ENCODE measurements around the gene NAV3.
A peak's percentile ranks its signal among the peaks of the same experiment; 100 is the strongest.

The NAV3 gene

DNA sequence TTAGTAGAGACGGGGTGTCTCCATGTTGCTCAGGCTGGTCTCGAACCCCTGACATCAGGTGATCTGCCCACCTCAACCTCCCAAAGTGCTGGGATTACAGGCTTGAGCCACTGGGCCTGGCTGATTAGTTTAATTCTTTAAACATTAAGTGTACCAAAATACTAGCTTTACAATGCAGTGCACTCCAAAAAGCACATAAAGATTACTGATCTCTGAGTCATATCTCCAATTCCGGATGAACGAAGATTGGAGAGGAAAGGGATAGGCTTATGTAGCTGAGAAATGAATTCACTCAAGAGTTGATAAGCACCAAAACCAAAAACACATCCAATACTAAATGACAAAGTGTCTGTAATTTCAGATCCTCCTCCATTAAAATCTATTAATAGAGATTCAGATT lies 15.1 kb downstream of the NAV3 start:
- DNase-seq = no peak

DNA sequence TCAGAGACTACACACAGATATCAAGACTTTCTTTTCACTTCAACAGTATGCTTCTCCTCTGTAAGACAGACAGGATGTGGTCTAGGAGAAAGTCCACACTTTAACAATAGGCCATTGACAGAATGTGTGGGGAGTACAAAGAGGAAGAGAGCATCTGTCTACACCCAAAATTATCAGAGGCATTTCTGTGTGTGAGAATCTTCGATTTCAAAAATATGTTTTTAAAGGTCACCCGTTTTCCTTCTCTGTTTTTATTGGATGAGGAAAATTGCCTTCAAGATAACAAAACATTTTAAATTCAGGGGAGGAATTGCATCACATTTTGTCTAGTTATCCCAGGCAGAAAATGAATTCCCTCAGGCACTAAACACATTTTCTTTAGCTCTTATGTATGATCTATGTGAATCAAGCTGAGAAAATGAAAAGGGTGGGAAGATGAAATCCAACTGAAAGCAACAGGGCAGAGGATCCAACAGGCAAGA lies 16.4 kb downstream of the NAV3 start:
- DNase-seq = no peak

DNA sequence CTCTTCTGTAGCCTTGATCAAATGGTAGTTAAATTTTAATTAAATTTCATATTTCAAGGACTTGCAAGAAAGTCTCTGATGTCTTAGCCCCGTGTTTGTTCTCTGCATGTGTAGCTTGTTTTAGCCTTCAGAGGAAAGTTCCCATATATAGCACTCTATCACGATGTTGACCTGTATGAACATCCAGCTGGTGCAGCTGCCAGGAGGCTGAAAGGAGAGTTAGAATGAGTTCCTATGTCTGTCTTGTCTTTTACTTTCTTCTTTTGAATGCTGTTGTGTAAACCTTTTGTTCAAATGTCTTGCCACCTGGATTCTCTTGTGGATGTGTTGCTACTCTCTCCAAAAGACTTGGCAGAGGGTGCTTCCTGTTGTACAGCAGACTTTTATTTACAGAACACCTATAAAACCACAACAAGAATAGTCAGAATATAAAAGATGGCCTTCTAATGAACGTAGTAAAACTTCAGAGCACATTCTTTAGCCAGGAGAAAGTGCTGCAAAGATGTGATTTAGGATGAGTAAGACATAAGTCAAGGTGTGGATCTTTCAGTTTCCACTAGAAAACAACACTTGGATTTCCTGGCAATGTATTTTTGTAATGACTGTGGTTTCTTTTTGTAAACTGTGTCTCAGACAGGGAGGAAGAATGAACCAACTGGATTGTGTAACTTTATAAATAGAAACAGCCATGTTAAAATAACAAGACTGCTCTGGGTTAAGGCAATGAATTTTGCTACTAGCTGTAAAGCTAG lies 17.2 kb downstream of the NAV3 start:
- no peak for DNase-seq

DNA sequence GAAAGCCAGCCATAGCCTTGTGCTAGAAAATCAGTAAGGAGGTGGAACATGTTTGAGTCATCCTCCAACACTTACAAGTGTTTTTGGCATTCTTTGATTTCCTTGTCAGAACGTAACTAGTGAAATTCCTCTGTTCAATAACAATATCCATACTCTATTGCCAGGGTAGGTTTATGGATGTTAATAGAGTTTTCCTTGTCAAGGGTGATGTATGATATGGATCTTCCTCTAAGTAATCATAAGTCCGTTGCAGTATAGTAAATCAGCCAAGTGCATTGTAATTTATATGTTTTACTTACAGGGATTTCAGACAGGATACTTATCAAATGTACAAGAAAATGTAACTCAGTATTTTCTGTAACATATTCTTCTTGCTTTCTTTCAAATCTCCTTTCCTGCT lies 19.4 kb downstream of the NAV3 start:
- DNase-seq = no peak

DNA sequence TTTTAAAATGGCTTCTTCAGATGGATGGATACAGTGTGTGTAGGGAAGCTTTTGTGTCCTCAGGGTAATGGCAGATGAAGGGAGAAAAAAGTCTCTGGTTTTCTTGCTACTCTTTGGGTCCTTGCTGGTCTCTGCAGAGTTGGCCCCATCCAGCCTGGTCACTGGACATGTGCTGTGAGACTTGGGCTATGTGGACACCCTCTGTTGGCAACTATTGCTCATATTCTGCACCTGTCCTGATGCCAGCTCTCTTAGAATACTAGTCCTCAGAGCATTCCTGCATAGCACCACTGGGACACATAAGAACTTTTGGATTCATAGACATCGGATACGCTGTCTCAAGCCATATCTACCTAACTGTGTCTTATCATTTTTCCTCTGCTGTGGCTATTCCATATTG lies 20.0 kb downstream of the NAV3 start:
- no peak for DNase-seq

DNA sequence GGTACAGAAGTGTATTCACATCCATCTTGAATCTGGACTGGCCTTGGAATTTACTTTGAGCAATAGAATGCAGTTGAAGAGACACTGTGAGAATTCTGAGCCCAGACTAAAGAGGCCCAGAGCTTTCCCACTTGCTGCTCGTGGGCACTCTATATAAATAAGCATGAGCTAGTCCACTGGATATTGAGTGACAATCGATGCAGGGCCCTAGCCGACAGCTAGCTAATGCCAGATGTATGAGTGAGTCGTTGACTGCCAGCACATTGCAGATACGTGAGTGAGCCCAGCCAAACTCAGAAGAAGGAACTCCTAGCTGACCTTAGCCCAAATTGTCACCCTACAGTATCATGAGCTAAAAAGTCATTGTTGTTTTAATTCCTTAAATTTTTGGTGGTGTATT lies 24.9 kb downstream of the NAV3 start:
- no peak for DNase-seq

DNA sequence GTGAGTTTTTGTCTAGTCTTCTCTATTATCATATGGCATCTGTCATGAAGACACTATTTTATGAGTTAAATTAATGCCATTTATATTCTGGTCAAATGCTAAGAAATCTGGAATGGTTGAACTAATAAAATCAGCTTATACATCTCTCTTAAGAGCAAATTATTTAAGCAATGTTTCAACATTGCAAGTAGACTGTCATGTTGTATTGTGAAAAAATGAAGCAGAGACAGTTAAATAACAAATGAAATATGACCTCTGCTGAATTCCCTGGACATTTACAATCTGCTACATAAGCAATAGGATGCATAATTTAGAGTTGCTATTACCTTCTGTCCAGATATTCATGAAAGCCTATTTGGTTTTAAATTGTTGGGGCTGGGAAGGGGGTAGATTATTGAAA lies 30.6 kb downstream of the NAV3 start:
- no peak for DNase-seq

DNA sequence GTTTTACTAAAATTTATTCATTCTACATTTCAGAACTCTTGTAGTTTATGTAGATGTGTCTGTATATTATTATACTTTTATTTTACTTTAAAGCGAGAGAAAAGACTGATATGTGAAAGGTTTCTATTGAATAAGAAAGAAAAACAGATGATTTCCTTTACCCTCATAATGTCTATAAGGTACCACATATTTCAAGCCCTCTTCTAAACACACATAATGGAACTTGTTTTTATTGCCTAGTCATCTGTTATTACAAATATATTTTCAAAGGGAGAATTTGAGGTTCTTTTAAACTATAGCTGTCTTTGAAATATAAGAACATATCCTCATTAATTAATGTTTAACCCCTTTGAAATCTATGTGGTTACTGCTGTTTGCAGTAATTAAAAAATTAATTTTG lies 34.5 kb downstream of the NAV3 start:
- no peak for DNase-seq

DNA sequence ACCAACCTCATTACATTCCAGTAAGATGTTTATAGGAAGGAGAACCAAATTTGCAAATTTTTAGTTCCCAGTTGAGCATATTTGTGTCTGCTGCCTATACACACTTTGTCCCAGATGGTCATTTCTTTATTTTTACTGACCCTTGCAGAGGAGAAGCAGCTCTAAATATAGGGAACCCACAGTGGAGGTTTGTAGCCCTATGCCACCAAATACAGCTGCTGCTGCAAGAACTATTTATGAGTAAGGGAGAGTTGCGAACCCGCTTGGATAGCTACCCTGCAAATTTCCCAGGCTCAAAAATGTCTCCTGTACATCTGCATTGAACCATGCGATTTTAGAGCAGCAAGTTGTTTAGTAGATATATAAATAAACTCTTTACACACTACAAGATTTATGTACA lies 48.2 kb downstream of the NAV3 start:
- DNase-seq = no peak

DNA sequence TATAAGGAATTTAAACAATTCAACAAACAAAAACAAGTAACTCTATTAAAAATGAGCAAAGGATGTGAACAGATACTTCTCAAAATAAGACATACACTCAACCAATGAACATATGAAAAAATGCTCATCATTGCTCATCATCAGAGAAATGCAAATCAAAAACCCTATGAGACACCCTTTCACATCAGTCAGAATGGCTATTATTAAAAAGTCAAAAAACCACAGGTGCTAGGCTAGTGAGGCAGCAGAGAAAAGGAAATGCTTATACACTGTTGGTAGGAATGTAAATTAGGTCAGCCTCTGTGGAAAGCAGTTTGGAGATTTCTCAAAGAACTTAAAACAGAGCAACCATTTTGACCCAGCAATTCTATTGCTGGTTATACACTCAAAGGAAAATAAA lies 52.0 kb downstream of the NAV3 start:
- no peak for DNase-seq

DNA sequence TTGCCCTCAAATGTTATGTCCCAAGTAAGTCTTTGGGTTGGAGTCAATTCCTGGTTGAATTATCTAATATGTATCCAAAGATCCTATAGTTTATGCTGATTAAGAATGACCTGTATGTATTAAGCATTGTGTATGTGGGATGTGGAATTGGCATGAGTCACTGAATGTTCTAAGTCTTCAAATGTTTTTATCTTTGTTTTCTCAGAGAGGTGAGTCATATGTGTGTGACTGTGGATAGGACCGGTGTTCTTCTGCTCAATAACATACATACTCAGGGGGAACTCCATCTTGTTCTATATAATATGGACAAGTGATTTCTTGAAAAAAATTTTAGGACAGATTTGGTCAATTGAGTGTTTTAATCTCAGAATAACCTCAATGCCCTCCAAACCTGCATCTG lies 57.9 kb downstream of the NAV3 start:
- no peak for DNase-seq

DNA sequence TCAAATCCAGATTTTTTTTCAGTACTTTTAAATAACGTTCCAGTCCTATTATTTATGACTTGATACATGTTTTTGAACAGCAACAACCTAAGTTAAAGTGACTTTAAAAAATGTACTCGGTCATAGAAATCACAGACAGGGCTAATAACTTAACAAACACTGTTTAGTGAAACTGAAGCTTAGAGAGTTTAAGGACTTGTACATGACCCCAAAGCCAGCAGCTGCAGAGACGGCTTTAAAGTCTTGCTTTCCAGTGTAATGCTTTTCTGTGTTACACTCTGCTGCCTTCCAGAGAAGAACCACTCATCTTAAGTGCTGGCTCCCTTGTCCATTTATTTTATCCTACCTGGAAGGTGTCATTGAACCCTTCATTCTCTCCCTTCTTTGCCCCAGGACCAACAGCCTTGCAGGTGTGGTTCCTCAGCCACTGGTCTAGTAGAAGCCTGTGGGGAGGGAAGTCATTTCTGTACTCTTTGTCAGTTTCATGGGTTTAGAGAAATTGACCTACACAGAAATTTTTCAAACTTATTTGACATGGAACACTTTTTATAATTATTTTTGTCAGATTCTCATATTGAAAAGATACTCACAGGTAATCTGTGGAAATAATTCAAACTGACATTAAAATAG lies 60.9 kb downstream of the NAV3 start:
- no peak for DNase-seq

DNA sequence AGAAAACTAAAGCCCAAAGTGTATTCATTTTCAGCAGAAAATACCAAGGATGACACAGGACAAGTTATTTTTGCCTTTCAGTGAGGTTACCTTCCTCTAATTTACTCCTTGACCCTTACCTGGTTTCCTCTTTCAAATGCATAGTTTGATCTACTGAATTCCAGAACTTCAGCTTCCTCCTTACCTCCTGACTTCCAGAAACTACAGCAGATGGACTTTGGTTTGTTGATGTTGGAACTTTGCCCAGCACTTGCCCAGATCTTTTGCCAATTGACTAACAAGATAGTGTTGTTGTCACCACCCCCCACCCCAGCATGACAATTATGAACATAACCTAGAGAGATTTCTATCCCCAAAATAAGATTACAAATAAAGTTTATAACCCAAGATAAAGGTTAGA lies 63.2 kb downstream of the NAV3 start:
- DNase-seq = no peak

DNA sequence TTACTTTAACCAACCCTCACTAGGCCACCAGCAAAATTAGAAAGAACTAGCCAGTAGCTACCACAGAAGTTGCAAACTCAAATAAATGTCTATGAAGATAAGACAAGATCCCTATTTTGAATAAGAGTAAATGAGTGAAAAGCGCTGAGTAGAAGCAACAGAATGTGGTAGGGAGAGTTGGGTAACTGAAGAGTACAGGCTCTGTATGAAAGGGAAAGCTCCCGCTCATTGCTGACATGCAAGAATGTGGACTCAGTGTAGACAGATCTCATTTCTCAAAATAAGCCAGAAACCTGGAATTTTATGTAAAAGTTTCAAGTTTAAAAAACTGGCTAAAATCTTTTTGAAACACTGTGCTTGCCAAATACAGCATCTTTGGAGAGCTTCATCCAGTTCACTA lies 63.9 kb downstream of the NAV3 start:
- no peak for DNase-seq

DNA sequence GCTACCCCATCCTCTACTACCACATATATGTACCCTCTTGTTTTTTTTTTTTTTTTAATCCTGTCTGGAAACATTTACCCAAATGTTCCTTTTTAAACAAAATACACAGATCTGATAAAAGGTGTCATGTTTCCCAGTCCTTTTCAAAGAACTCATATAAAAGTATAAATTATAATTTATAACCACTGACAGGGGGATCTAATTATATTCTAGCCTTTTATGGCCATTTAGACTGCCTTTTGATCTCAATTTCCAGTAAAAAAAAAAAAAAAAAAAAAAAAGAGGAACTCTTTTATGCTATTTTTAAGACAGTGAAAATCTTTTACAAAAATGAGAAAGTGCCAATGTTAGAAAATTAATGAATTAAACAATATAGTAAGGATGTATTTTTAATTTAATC lies 65.0 kb downstream of the NAV3 start:
- no peak for DNase-seq

DNA sequence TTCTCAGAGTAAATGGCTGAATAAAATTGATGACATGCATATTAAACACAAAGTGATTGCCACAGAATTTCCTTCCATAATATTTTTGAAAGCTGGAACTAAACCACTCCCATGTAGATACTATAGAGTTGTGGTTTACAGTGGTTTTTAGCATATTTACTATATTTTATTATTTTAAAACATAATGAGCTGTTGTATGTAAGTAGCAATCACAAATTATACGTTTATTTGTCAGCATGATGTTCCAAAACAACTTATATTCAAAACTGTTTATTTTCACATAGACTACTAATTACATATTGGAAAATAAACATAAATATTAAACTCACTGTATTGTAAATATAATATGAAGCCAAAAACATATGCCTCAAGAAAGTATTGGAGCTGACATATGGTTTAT lies 77.2 kb downstream of the NAV3 start:
- no peak for DNase-seq

DNA sequence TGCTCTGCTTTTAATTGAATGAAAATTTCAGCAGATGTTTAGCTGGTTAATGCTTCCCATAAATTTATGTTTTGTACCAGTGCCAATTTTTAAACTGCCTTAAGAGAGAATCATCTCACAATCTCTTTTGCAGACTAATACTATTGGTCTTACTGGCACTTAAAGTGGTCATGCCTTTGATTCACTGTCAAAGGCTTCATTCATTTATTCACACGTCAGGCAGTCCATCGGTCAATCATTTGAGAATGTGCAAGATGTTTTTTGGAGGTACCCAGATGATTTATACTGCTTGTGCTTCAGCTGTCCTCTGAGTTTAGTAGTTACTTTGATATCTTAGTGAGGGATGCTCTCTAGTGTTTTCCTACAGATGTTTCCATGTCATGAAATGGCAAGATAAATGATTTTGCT lies 83.4 kb downstream of the NAV3 start:
- peak; percentile 29 for DNase-seq

DNA sequence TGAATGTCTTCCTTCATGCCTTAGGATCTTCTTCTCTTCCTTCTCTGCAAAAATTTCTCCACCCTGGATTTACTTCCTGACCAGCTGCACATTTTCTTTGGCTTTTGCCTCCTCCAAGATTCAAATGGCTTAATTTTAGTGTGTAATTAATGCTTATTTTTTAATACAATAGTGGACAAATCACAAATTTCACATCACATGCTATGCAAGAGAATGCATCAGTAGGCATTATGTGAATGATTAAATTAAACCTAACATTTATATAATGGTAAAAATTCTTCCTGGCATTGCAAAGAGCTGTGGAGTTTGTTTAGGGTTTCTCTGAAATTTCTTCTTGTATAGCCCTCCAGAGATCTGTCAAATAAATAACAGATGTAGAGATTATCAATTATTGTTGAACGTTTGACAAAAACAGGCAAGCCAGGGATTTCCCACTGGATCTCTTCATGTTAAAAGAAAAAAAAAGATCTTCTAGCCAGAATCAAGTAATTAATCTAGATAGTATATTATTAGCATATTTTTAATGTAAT lies 84.4 kb downstream of the NAV3 start:
- no peak for DNase-seq

DNA sequence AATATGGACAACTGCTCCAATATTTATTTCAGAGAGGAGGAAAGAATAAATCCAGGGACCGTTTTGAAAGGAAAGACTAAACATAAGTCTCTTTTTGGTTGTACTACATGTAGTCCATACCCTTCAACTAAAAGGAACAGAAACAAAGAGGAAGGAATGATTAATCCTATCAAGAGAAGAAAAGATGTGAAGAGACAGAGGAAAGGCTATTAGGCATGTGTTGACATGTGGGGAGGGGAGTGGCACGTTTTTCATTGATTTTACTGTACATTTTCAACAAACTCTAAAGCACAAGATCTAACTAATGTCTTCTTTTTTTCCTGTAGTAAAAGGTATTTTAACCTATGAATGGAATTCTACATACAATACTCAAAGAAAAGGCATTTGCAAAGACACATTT lies 85.6 kb downstream of the NAV3 start:
- DNase-seq = no peak

DNA sequence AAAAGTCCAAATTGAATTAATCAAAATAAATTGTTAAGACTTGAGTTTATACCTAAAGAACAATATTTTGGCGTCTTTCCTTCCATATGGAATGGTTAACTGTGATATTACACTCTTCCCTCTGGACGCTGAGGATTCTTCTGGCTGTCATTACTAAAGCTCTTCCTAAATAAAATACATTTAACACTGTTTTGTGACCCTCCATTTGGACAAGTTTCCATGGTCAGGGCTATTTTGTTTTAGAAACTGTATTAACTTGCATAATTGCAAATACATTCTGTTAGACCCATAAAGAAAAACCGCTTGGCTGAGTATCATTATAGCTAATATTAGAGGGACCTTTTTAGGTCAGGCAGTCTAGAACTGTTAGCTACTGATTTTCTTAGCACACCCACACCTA lies 87.4 kb downstream of the NAV3 start:
- no peak for DNase-seq

DNA sequence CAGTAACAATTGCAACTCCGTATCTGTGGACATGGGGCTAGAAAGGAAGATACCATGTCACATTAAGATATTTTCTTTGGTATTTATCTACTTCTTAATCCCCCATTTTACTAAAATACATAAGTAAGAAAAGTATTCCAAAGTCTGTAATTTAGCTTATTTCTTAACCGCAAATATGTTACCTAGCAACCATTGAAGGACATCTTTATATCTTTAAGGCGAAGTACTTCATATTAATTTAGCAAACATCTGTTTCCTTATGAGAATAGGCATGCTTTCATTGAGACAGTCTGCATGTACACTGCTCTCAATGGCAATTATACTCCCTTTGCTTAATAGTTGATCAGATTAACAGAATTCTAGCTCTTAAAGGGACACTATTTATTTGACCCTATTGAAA lies 88.8 kb downstream of the NAV3 start:
- no peak for DNase-seq

DNA sequence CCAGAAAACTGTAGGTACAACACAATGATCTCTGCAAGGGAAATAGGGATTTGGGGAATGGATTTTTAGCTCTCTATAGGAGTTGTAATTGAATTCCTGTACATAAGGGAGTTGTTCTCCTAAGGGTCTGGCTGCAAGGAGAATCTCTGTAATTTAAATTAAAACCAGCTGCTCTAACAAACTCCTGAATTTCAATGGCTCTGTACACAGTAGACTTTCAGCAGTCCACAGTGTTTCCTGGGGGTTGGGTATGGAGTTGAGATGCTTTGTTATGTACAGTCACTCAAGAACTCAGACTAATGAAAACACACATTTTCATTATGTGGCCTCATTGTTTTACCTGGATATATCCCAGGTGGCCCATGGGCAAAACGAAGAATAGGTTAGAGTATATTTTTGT lies 93.2 kb downstream of the NAV3 start:
- DNase-seq = no peak

DNA sequence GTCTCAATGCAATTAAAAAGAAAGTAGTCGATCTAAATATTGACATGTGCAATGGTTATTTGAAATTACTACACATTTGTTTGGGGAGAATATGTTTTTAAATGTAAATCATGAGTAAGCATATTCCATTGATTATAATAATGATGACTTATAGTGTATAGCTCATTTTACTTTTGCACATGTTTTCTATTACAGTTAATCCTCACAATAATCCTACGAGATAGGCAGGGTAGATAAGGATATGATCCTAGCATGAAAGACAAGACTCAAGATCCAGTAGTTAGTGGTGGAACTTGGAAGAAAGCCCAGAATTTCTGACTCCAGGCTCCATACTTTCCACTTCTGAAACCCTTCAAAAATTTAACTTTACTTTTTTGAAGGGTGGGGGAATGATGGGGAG lies 94.0 kb downstream of the NAV3 start:
- no peak for DNase-seq

DNA sequence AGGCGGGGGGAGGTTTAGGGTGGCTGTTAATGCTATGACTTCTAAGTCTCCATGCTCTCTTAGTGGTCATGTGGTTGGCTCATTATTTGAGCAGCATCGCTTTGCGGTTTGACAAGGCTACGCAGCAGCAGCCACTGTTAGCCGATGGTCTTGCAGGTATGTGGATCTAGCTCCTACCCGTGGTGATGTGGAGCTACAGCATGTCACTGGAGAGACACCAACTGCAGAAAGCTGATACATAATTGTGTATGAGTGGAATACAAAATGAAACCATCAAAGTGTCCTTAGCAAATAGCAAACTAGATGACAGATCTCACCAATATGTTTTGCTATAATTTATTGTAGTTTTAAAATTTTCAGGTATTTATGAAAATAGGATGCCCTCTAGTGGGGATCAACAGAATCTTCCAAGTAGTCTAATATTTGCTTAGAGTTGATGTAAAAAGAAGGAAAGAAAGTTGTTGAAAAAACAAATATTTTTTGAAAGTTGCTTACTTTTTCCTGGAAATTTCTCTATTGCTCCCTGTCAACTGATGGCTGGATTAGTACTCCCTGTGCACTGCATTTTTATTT lies 94.9 kb downstream of the NAV3 start:
- DNase-seq = peak; percentile 61
